MCF 10A (cell line): Measurements from ENCODE around the gene AASDHPPT. TPM values are rescaled to one million over a fixed set of nuclear protein-coding genes. Genes with fewer than 3 reads are reported as not detected.
A peak's percentile ranks its signal among the peaks of the same experiment; 100 is the strongest.

ENCODE experiments used
- BruUV-seq: library from RNA; stranded (reverse); fragments of 400-500 nt; replicated peaks from 2 replicates; lab custom pipeline; 2021; lab: Mats Ljungman, UMichigan
- CTCF ChIA-PET: fragments of 300-600 bp; sonication (Branson Sonifier 250); formaldehyde crosslinking; extraction: SDS; loops from one replicate; lab custom pipeline; 2021; ENCODE audit warnings: antibody characterized with exemption, inconsistent platforms; lab: Yijun Ruan, JAX
- POLR2A ChIA-PET: fragments of 300-600, 350-650 bp; sonication (Branson Sonifier 250); formaldehyde crosslinking; extraction: SDS; loops from one replicate; lab custom pipeline; 2020; ENCODE audit warnings: antibody characterized with exemption, inconsistent platforms; lab: Yijun Ruan, JAX
- DNase-seq: peaks from one replicate; pipeline ENCODE4 v3.0.0-alpha.2; 2018; ENCODE audit not compliant: unreplicated experiment
- H3K27ac Mint-ChIP-seq: one replicate; pipeline ENCODE4 v1.8.0; 2022; ENCODE audit warnings: mild to moderate bottlenecking, low read depth, mixed read lengths; ENCODE audit not compliant: unreplicated experiment
- H3K27me3 Mint-ChIP-seq: one replicate; pipeline ENCODE4 v1.8.0; 2022; ENCODE audit warnings: mixed read lengths; ENCODE audit not compliant: insufficient read depth, unreplicated experiment
- H3K36me3 Mint-ChIP-seq: one replicate; pipeline ENCODE4 v1.8.0; 2022; ENCODE audit warnings: mild to moderate bottlenecking, moderate library complexity, mixed read lengths; ENCODE audit not compliant: insufficient read depth, unreplicated experiment
- H3K4me1 Mint-ChIP-seq: one replicate; pipeline ENCODE4 v1.8.0; 2022; ENCODE audit warnings: mixed read lengths; ENCODE audit not compliant: insufficient read depth, unreplicated experiment
- H3K4me3 Mint-ChIP-seq: one replicate; pipeline ENCODE4 v1.8.0; 2022; ENCODE audit warnings: mild to moderate bottlenecking, moderate library complexity, mixed read lengths; ENCODE audit not compliant: unreplicated experiment
- H3K9me3 Mint-ChIP-seq: one replicate; pipeline ENCODE4 v1.8.0; 2022; ENCODE audit warnings: mixed read lengths; ENCODE audit not compliant: unreplicated experiment
- intact Hi-C: fragments of 100-400 bp; cut with micrococcal nuclease; formaldehyde crosslinking; loops from 2 replicates; pipeline ENCODE4 v1.14.1; 2022
- total RNA-seq: library from RNA; stranded (reverse); gene quantifications from 2 replicates; pipeline ENCODE4 v1.2.3, GENCODE V29; 2022
- TF ChIP-seq, protein P1 (sequence below): fragments of 200-600 bp; IDR thresholded peaks from one replicate; pipeline ENCODE4 v1.8.0; 2022; ENCODE audit warnings: antibody characterized with exemption, mild to moderate bottlenecking; ENCODE audit not compliant: unreplicated experiment

AASDHPPT gene
- total RNA-seq, 1 experiment from 2014 or later = 56.3 TPM

DNA sequence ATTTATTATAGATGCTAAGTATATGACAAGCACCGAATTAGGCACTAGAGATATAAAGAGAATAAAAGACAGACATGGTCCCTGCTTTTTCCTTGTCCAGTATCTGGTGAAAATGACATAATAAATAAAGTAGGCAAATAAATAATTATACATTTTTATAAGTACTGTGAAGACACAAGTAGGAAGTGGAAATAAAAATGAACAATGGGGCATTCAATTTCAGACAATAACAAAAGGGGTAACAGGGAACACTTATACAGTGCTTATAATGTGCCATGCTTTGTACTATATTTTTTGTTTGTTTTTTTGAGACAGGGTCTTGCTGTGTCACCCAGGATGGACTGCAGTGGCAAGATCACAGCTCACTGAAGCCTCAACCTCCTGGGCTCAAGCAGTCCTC lies 4.7 kb upstream of the AASDHPPT start:
- TF ChIP-seq, protein P1, sequence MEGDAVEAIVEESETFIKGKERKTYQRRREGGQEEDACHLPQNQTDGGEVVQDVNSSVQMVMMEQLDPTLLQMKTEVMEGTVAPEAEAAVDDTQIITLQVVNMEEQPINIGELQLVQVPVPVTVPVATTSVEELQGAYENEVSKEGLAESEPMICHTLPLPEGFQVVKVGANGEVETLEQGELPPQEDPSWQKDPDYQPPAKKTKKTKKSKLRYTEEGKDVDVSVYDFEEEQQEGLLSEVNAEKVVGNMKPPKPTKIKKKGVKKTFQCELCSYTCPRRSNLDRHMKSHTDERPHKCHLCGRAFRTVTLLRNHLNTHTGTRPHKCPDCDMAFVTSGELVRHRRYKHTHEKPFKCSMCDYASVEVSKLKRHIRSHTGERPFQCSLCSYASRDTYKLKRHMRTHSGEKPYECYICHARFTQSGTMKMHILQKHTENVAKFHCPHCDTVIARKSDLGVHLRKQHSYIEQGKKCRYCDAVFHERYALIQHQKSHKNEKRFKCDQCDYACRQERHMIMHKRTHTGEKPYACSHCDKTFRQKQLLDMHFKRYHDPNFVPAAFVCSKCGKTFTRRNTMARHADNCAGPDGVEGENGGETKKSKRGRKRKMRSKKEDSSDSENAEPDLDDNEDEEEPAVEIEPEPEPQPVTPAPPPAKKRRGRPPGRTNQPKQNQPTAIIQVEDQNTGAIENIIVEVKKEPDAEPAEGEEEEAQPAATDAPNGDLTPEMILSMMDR = no peak
- H3K27me3 Mint-ChIP-seq = no peaks in the 10 kb centered on the region
- ChIA-PET POLR2A (interaction anchor here (0.6 to 1.3 kb wide), 2 partner anchors 15 to 1026 kb away, joined by 3 read pairs; no protein-coding TSS in a partner anchor), CTCF (no interaction called here)
- H3K4me1 Mint-ChIP-seq = peaks cover 20% of the 10 kb centered on the region
- DNase-seq = no peak
- no peaks in the 10 kb centered on the region for H3K36me3 Mint-ChIP-seq
- BruUV-seq = no TSS peak
- intact Hi-C loops = no loop called here
- H3K9me3 Mint-ChIP-seq = no peaks in the 10 kb centered on the region
- H3K27ac Mint-ChIP-seq = no peak overlapping the region
- H3K4me3 Mint-ChIP-seq = no peak overlapping the region

DNA sequence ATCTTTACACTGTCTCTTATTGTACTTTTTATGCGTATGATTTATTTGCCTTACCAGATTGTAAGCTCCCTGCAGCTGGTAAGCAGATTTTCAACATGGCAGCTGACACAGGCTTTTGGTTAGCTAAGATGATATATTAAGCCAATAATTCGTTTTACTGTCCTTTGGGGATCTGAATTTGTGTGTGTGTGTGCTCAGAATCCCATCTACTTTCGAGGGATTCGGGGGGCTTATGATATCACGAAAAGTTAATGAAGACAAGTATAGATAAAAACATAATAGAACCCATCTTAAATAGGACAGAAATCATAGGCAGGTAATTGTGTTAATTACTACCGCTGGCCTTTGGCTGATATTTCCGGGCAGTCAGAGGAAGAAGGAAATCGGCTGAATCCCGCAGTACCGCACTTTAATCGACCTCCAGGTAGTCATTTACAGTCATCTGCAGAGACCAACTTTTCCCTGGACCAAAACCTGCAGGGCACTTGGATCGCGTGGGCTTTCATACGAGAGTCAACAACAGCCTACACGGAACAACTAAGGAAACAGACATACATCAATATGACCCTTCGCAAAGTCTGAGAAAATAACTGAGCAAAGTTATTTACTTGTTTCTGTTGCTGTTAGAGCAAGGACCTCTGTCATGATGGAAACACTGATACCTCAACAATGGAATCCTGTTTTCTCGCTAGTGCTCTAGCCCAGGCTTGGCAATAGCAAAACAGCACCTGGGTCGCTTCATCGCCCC lies 1.1 kb upstream of the AASDHPPT start:
- DNase-seq = no peak
- Mint-ChIP-seq H3K27me3 (no peaks in the 10 kb centered on the region), H3K36me3 (peaks cover 15% of the 10 kb centered on the region), H3K4me1 (peaks cover 31% of the 10 kb centered on the region), H3K9me3 (no peaks in the 10 kb centered on the region), H3K4me3 (peak overlapping the region; percentile 88), H3K27ac (peak overlapping the region; percentile 97)
- POLR2A ChIA-PET = interaction anchor here (0.9 to 4.5 kb wide), 15 partner anchors 8 to 1029 kb away, joined by 3 to 28 read pairs (median 5); partner anchors contain the start of gene MSANTD4
- TF ChIP-seq, protein P1 = no peak
- CTCF ChIA-PET = interaction anchor here (0.6 to 1.2 kb wide), 4 partner anchors 34 to 1753 kb away, joined by 3 to 4 read pairs (median 3); no protein-coding TSS in a partner anchor
- BruUV-seq = TSS peak; percentile 35
- intact Hi-C loops = no loop called here

DNA sequence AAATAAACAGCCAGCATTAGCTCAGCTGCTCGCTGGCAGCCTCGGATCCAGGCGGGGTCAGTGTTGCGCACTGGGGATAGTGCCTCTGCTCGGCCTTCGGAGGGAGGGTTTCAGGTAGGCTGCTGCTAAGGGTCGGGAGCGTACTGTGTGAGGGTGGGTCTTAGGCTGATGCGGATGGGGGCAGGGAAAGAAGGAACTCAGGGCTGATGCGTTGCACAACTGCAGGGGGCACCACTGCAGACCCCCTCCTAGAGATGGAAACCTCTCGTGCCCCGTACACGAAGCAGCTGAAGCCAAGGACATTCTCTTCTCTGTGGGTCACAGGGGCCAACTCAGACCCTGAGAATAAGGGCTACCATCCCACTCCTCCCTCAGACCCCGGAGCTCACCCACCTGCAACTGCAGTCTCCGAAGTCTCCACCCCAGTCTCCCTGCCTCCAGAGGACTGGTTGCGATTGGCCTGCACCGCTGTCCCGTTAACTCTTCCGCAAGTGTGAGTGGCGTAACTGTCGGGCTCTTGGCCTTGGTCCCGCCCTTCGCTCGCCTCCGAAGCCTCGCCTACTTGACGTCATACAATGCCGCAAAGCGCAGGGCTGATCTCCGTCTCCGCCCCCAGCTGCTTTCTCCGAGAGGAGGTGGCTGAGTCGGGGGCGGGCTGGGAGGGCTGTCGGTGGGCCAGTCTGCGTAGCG lies 398 bp upstream of the AASDHPPT start, which contains the start of gene KBTBD3:
KBTBD3 (minus strand) TSS at position 429 of the 690 bp plus-strand sequence. CDS start 18,250 bp downstream, outside the sequence.
- POLR2A ChIA-PET = interaction anchor here (0.5 to 4.5 kb wide), 19 partner anchors 8 to 1404 kb away, joined by 3 to 28 read pairs (median 4); partner anchors contain the start of gene MSANTD4
- no TSS peak for BruUV-seq
- intact Hi-C loops = loop anchor here (1.0 kb wide), 1 partner anchor 55 kb away; the partner anchor contains the start of gene MSANTD4
- peak within 1 kb of the TSS; percentile 97 for H3K27ac Mint-ChIP-seq
- peaks cover 21% of the 10 kb centered on the region for H3K36me3 Mint-ChIP-seq
- no peaks in the 10 kb centered on the region for H3K9me3 Mint-ChIP-seq
- TF ChIP-seq, protein P1 = no peak
- H3K27me3 Mint-ChIP-seq = no peaks in the 10 kb centered on the region
- DNase-seq = peak; percentile 99
- CTCF ChIA-PET = interaction anchor here (0.6 to 0.7 kb wide), 6 partner anchors 33 to 1752 kb away, joined by 3 to 4 read pairs (median 3); no protein-coding TSS in a partner anchor
- H3K4me3 Mint-ChIP-seq = peak within 1 kb of the TSS; percentile 88
- peaks cover 33% of the 10 kb centered on the region for H3K4me1 Mint-ChIP-seq
